ENCODE results near the gene ST3GAL5. TPM values are rescaled to one million over a fixed set of nuclear protein-coding genes. Genes with fewer than 3 reads are reported as not detected.

ST3GAL5 gene
- total RNA-seq, 1 donor from 2014 or later: 2.6 TPM

GRCh38 chr2:85917887-85918795 is 29.4 kb upstream of the ST3GAL5 start:
- no peak for DNase-seq (ENCODE audit: low read depth in 2 of 2)

- DNase-seq (ENCODE audit: low read depth in 2 of 2): no peak
Observed at GRCh38 chr2:85915606-85916303, 27.0 kb upstream of the ST3GAL5 start.

GRCh38 chr2:85914922-85915321 is 26.1 kb upstream of the ST3GAL5 start:
- no peak for DNase-seq (ENCODE audit: low read depth in 2 of 2)

- no peak for DNase-seq (ENCODE audit: low read depth in 2 of 2)
Observed at GRCh38 chr2:85913884-85914881, 25.4 kb upstream of the ST3GAL5 start.

GRCh38 chr2:85911814-85912692 is 23.3 kb upstream of the ST3GAL5 start:
- no peak for DNase-seq (ENCODE audit: low read depth in 2 of 2)

- DNase-seq (ENCODE audit: low read depth in 2 of 2): no peak
Observed at GRCh38 chr2:85911097-85911496, 22.3 kb upstream of the ST3GAL5 start.

GRCh38 chr2:85909005-85909404 is 20.2 kb upstream of the ST3GAL5 start:
- DNase-seq (ENCODE audit: low read depth in 2 of 2): no peak

- DNase-seq (ENCODE audit: low read depth in 2 of 2): no peak
Observed at GRCh38 chr2:85908506-85908905, 19.7 kb upstream of the ST3GAL5 start.

- peak in 1 of 2 donors; percentile 42 for DNase-seq (ENCODE audit: low read depth in 2 of 2)
Observed at GRCh38 chr2:85907671-85908157, 18.9 kb upstream of the ST3GAL5 start.

- no peak for DNase-seq (ENCODE audit: low read depth in 2 of 2)
Observed at GRCh38 chr2:85906748-85907147, 18.0 kb upstream of the ST3GAL5 start.

GRCh38 chr2:85905891-85906290 is 17.1 kb upstream of the ST3GAL5 start:
- no peak for DNase-seq (ENCODE audit: low read depth in 2 of 2)

GRCh38 chr2:85905187-85905666 is 16.4 kb upstream of the ST3GAL5 start:
- DNase-seq (ENCODE audit: low read depth in 2 of 2): no peak

- DNase-seq (ENCODE audit: low read depth in 2 of 2): no peak
Observed at GRCh38 chr2:85903849-85904248, 15.1 kb upstream of the ST3GAL5 start.

- DNase-seq (ENCODE audit: low read depth in 2 of 2): no peak
Observed at GRCh38 chr2:85902496-85902895, 13.7 kb upstream of the ST3GAL5 start.

GRCh38 chr2:85901155-85901554 is 12.4 kb upstream of the ST3GAL5 start:
- DNase-seq (ENCODE audit: low read depth in 2 of 2): no peak

- DNase-seq (ENCODE audit: low read depth in 2 of 2): no peak
Observed at GRCh38 chr2:85900366-85900765, 11.6 kb upstream of the ST3GAL5 start.

- DNase-seq (ENCODE audit: low read depth in 2 of 2): no peak
Observed at GRCh38 chr2:85899849-85900248, 11.1 kb upstream of the ST3GAL5 start.

GRCh38 chr2:85899284-85899683 is 10.5 kb upstream of the ST3GAL5 start:
- DNase-seq (ENCODE audit: low read depth in 2 of 2): no peak

GRCh38 chr2:85898881-85899280 is 10.1 kb upstream of the ST3GAL5 start:
- DNase-seq (ENCODE audit: low read depth in 2 of 2): no peak
